ENCODE results near the gene BRMS1. TPM values are rescaled to one million over a fixed set of nuclear protein-coding genes. Genes with fewer than 3 reads are reported as not detected.

The BRMS1 gene
- total and polyA plus RNA-seq, 2 experiments from 2014 or later: 59.1 to 61.7 TPM

- Histone ChIP-seq H3F3A (replicated peaks; ENCODE audit: low read depth) (peaks cover 16% of the 10 kb centered on the region; the same call in 1 of the 2 replicates), H3K36me3 (ENCODE audit: insufficient read depth) (no peaks in the 10 kb centered on the region), H3K9me2 (ENCODE audit: insufficient read depth) (no peaks in the 10 kb centered on the region), H3K4me2 (peak overlapping the region; percentile 89), H3K27ac (ENCODE audit: low read depth) (no peak overlapping the region), H3K4me1 (ENCODE audit: insufficient read depth) (peaks cover 32% of the 10 kb centered on the region), H3K27me3 (ENCODE audit: insufficient read depth) (no peaks in the 10 kb centered on the region), H3K79me2 (replicated peaks; ENCODE audit: insufficient read depth) (no peaks in the 10 kb centered on the region), H2AFZ (no peak overlapping the region), H3K4me3 (peak overlapping the region; percentile 80; the same call in 1 of the 2 replicates), H4K20me1 (replicated peaks; ENCODE audit: insufficient read depth) (no peaks in the 10 kb centered on the region)
- TF ChIP-seq NANOG (IDR thresholded peaks at IDR 0.05; ENCODE audit: borderline replicate concordance) (no peak), ZNF331 (CRISPR knock-in tag; IDR thresholded peaks at IDR 0.05; ENCODE audit: low read depth) (no peak), ETS1 (IDR thresholded peaks at IDR 0.05) (no peak), JUNB (IDR thresholded peaks at IDR 0.05; ENCODE audit: unreplicated experiment) (no peak), STAT1 (IDR thresholded peaks at IDR 0.05; ENCODE audit: unreplicated experiment) (no peak), ZNF114 (CRISPR knock-in tag; IDR thresholded peaks at IDR 0.05) (no peak), ZNF462 (CRISPR knock-in tag; IDR thresholded peaks at IDR 0.05) (no peak), CTCF (conservative IDR thresholded peaks at IDR 0.05; ENCODE audit: low read depth in 2 of 2) (no peak), EZH2 (IDR thresholded peaks at IDR 0.05; ENCODE audit: low read depth, unreplicated experiment) (no peak), REST (IDR thresholded peaks at IDR 0.05; ENCODE audit: unreplicated experiment) (no peak), POLR2AphosphoS5 (IDR thresholded peaks at IDR 0.05; ENCODE audit: low read depth) (no peak), EZH2phosphoT487 (IDR thresholded peaks at IDR 0.05; ENCODE audit: unreplicated experiment) (no peak), CREB1 (CRISPR knock-in tag; IDR thresholded peaks at IDR 0.05; ENCODE audit: low read depth) (no peak)
- peak overlapping the region; percentile 81 for H3K4me3 Mint-ChIP-seq
- peaks cover 8% of the 10 kb centered on the region for H3K9me3 Mint-ChIP-seq
- peak overlapping the region; percentile 74 for H3K27ac Mint-ChIP-seq
- DNase-seq (ENCODE audit: low spot score) (no peak), ATAC-seq (no peak)
- peaks cover 11% of the 10 kb centered on the region; the same call in 2 of the 3 replicates for H3K36me3 Mint-ChIP-seq (ENCODE audit: low read depth)
- H3K4me1 Mint-ChIP-seq: peaks cover 43% of the 10 kb centered on the region
- H3K27me3 Mint-ChIP-seq (ENCODE audit: insufficient read depth, low read depth, poor library complexity): peaks cover 21% of the 10 kb centered on the region
Measured at GRCh38 chr11:66314186-66314501, 30.8 kb downstream of the BRMS1 start.

All from GM23338 (cell line).